Transverse colon (tissue), 4 donors: ENCODE measurements around the gene LRRC49.

Experiments
- CTCF ChIP-seq, 5 experiments: fragments of 200-600 bp in 3 of 5; fragments of 450-650 bp in 2 of 5; sonication (generic) in 3 of 5; IDR thresholded peaks; 1 replicate in 2 of 5; 2 replicates in 3 of 5; pipeline ENCODE4 v1.5.1; 2016 to 2017; ENCODE audit warnings: antibody characterized with exemption in 5 of 5, inconsistent platforms in 3 of 5, mild to moderate bottlenecking in 2 of 5, moderate library complexity in 1 of 5
- EP300 ChIP-seq: sonication (generic); formaldehyde crosslinking; IDR thresholded peaks from one replicate; pipeline ENCODE4 v1.6.1; 2017; ENCODE audit warnings: antibody characterized with exemption, low read depth
- POLR2A ChIP-seq: fragments of 450-650 bp; IDR thresholded peaks from one replicate; pipeline ENCODE4 v1.6.1; 2016; ENCODE audit warnings: antibody characterized with exemption, mild to moderate bottlenecking, moderate library complexity
- POLR2AphosphoS5 ChIP-seq, 3 donors: sonication (generic); formaldehyde crosslinking; IDR thresholded peaks; one replicate each; pipeline ENCODE4 v1.6.1; 2016; ENCODE audit warnings: antibody characterized with exemption in 3 of 3

- TF ChIP-seq CTCF (IDR thresholded peaks at IDR 0.05) (no peak), POLR2A (no peak), POLR2AphosphoS5 (IDR thresholded peaks at IDR 0.05) (no peak), EP300 (no peak)
Measured at GRCh38 chr15:70869346-70869745, 23.3 kb upstream of the LRRC49 start.
